Measurements from ENCODE around the gene SEMA5A.

- TF ChIP-seq CTCF (IDR thresholded peaks at IDR 0.05) (no peak), EZH2 (IDR thresholded peaks at IDR 0.05; ENCODE audit: borderline replicate concordance, insufficient read depth, low read depth, low read length, poor library complexity, severe bottlenecking) (no peak)
Measured at GRCh38 chr5:9567039-9567438, 21.2 kb upstream of the SEMA5A start.

Data from B cell (primary cell).